ENCODE measurements around the gene WDR45B.

WDR45B gene

GRCh38 chr17:82589851-82590180, 58.4 kb downstream of the WDR45B start:
- no peak overlapping the region for H3K9ac ChIP-seq (ENCODE audit: low read length)
- H3K79me2 ChIP-seq (ENCODE audit: low read length) = peaks cover 7% of the 10 kb centered on the region
- peaks cover 25% of the 10 kb centered on the region for H3K36me3 ChIP-seq (replicated peaks; ENCODE audit: low read depth, low read length)
- no peaks in the 10 kb centered on the region for H3K9me3 ChIP-seq (ENCODE audit: insufficient read depth, low read length)
- no peaks in the 10 kb centered on the region for H3K27me3 ChIP-seq (ENCODE audit: low read depth, low read length)
- no peak overlapping the region for H2AFZ ChIP-seq (ENCODE audit: low read depth, low read length)
- no peak overlapping the region for H3K4me2 ChIP-seq (ENCODE audit: low read length)
- peaks cover 11% of the 10 kb centered on the region for H3K4me1 ChIP-seq (ENCODE audit: low read length)
- no peak overlapping the region for H3K27ac ChIP-seq (ENCODE audit: low read length)
- no peaks in the 10 kb centered on the region for H4K20me1 ChIP-seq (ENCODE audit: insufficient read depth, low read length)
- H3K4me3 ChIP-seq (ENCODE audit: low read length) = no peak overlapping the region
- no peak for TF ChIP-seq CTCF (IDR thresholded peaks at IDR 0.05; ENCODE audit: low read depth, low read length)
- no peak for TF ChIP-seq EZH2phosphoT487 (IDR thresholded peaks at IDR 0.05; ENCODE audit: low read depth)

- H3K36me3 ChIP-seq (replicated peaks; ENCODE audit: low read depth, low read length) = peaks cover 22% of the 10 kb centered on the region
These were observed 59.7 kb downstream of the WDR45B start for GRCh38 chr17:82588266-82589175.

DNA sequence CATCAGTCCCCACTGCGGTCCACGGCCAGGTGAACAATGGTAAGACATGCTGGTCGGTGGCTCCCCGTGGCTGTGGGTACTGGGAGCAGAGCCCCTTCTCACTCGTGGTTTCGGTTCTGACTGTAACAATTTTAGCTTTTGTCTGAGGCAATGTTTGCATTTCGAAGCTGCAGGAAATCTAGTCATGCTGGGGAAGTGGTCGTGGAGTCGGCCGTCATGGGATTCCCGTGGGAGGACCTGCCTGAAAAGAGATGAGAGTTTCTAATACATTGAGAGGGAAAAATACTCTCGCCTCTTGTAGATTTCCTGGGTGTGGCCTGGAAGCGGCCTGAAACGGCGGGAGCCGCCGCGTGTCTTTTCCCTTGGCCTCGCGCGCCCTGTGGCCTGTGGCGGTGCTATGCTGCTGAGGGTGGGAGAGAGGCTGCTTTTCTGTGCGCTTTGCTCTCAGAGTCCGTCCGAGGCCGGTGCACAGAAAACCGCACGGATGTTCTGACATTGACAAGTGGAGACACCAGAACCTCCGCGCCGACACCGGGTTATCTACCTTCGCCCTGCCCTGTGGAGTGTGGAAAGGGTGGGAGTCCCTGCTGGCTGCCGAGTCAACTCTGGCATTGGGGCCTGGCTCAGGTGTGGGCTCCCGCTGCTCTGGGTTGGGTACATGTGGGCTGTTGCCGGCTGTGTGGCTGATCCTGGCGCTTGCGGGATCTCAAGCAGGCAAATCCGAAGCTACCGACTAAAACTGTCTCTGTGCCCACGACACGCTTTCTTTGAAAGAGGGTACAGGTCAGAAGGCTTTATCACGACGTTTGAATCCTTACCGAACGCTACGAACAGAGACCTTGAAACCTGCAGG, 60.8 kb downstream of the WDR45B start:
- no peak for TF ChIP-seq EZH2phosphoT487 (IDR thresholded peaks at IDR 0.05; ENCODE audit: low read depth)
- no peak for TF ChIP-seq CTCF (IDR thresholded peaks at IDR 0.05; ENCODE audit: low read depth, low read length)
- Histone ChIP-seq H3K27me3 (ENCODE audit: low read depth, low read length) (no peaks in the 10 kb centered on the region), H3K27ac (ENCODE audit: low read length) (no peak overlapping the region), H3K9me3 (ENCODE audit: insufficient read depth, low read length) (no peaks in the 10 kb centered on the region), H3K4me1 (ENCODE audit: low read length) (no peaks in the 10 kb centered on the region), H3K4me2 (ENCODE audit: low read length) (no peak overlapping the region), H4K20me1 (ENCODE audit: insufficient read depth, low read length) (no peaks in the 10 kb centered on the region), H3K9ac (ENCODE audit: low read length) (no peak overlapping the region), H3K79me2 (ENCODE audit: low read length) (no peaks in the 10 kb centered on the region), H3K36me3 (replicated peaks; ENCODE audit: low read depth, low read length) (peaks cover 30% of the 10 kb centered on the region), H2AFZ (ENCODE audit: low read depth, low read length) (no peak overlapping the region), H3K4me3 (ENCODE audit: low read length) (no peak overlapping the region)

More at GRCh38 chr17:82588266-82589175, 59.7 kb downstream of the WDR45B start:
- Histone ChIP-seq H3K9ac (ENCODE audit: low read length) (no peak overlapping the region), H3K79me2 (ENCODE audit: low read length) (peaks cover 2% of the 10 kb centered on the region), H3K27ac (ENCODE audit: low read length) (no peak overlapping the region), H3K4me1 (ENCODE audit: low read length) (peaks cover 6% of the 10 kb centered on the region), H2AFZ (ENCODE audit: low read depth, low read length) (no peak overlapping the region), H3K4me2 (ENCODE audit: low read length) (no peak overlapping the region), H3K4me3 (ENCODE audit: low read length) (no peak overlapping the region), H4K20me1 (ENCODE audit: insufficient read depth, low read length) (no peaks in the 10 kb centered on the region), H3K27me3 (ENCODE audit: low read depth, low read length) (no peaks in the 10 kb centered on the region), H3K9me3 (ENCODE audit: insufficient read depth, low read length) (no peaks in the 10 kb centered on the region)
- TF ChIP-seq CTCF (IDR thresholded peaks at IDR 0.05; ENCODE audit: low read depth, low read length) (no peak), EZH2phosphoT487 (IDR thresholded peaks at IDR 0.05; ENCODE audit: low read depth) (no peak)

All from OCI-LY3 (cell line).